C4-2B (cell line): ENCODE results near the gene ISL2.

Source experiments
- ZFX ChIP-seq: fragments of 450-650 bp; IDR thresholded peaks from 2 replicates; pipeline ENCODE4 v1.6.1; 2017
- TF ChIP-seq, protein P1 (sequence below): fragments of 450-650 bp; conservative IDR thresholded peaks from 2 replicates; pipeline ENCODE4 v1.5.1; 2017; ENCODE audit warnings: mild to moderate bottlenecking

DNA sequence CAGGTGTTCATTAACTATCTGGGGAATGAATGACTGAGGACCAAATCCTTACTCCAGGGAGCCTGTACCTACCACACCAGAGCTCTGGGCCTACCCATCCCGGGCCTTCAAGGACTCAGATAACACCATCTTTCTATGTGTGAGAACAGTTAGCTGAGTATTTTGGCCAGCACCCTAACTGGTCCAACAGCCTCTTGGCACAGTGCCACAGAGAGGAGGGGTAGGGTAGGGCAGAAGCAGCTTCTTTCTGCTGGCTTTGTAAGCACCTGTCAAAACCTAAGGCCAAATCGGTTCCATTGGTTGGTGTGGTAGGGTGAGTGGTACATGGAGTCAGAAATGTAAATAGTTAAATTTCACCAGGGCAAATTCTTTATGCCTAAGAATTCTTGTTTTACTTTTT, 26.7 kb downstream of the ISL2 start:
- TF ChIP-seq, protein P1, sequence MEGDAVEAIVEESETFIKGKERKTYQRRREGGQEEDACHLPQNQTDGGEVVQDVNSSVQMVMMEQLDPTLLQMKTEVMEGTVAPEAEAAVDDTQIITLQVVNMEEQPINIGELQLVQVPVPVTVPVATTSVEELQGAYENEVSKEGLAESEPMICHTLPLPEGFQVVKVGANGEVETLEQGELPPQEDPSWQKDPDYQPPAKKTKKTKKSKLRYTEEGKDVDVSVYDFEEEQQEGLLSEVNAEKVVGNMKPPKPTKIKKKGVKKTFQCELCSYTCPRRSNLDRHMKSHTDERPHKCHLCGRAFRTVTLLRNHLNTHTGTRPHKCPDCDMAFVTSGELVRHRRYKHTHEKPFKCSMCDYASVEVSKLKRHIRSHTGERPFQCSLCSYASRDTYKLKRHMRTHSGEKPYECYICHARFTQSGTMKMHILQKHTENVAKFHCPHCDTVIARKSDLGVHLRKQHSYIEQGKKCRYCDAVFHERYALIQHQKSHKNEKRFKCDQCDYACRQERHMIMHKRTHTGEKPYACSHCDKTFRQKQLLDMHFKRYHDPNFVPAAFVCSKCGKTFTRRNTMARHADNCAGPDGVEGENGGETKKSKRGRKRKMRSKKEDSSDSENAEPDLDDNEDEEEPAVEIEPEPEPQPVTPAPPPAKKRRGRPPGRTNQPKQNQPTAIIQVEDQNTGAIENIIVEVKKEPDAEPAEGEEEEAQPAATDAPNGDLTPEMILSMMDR, result no peak
- TF ChIP-seq ZFX, result no peak
